Tibial artery (tissue), 4 donors: ENCODE data around the gene MED9.

Experiments used
- DNase-seq, 2 donors: peaks; one replicate each; pipeline ENCODE4 v3.0.0-alpha.2; 2019
- H3K27ac ChIP-seq, 2 donors: fragments of 200-600 bp; sonication (generic) in 1 of 2; 1 replicate in 1 of 2; 2 replicates in 1 of 2; pipeline ENCODE4 v1.5.1; 2018 to 2019; ENCODE audit warnings: mild to moderate bottlenecking in 1 of 2
- H3K27me3 ChIP-seq, 2 donors: fragments of 200-600 bp; sonication (generic) in 1 of 2; one replicate each; pipeline versions ENCODE4 v1.5.1 to v1.6.0; 2016 to 2019
- H3K36me3 ChIP-seq, 3 donors: fragments of 200-600 bp; sonication (generic) in 2 of 3; one replicate each; pipeline ENCODE4 v1.5.1; 2016 to 2019; ENCODE audit warnings: mild to moderate bottlenecking in 2 of 3
- H3K4me1 ChIP-seq, 4 donors: fragments of 200-600 bp; sonication (generic) in 2 of 4; 1 replicate in 3 of 4; 2 replicates in 1 of 4; pipeline ENCODE4 v1.5.1; 2016 to 2019
- H3K4me3 ChIP-seq, 2 donors: fragments of 200-600 bp; sonication (generic) in 1 of 2; 1 replicate in 1 of 2; 2 replicates in 1 of 2; pipeline ENCODE4 v1.5.1; 2018 to 2019; ENCODE audit warnings: mild to moderate bottlenecking in 2 of 2
- H3K9me3 ChIP-seq, 3 donors: fragments of 200-600 bp; sonication (generic) in 1 of 3; one replicate each; pipeline ENCODE4 v1.5.1; 2016 to 2019
- intact Hi-C: fragments of 100-400 bp; cut with DNase I; formaldehyde crosslinking; loops from one replicate; pipeline ENCODE4 v1.15.0; 2023; ENCODE audit warnings: low total_unique reads
- TF ChIP-seq, protein P1 (sequence below), 2 experiments: fragments of 200-600 bp in 1 of 2; fragments of 450-650 bp in 1 of 2; IDR thresholded peaks; one replicate each; pipeline ENCODE4 v1.5.1; 2017 to 2019; ENCODE audit warnings: antibody characterized with exemption in 2 of 2, mild to moderate bottlenecking in 1 of 2, moderate library complexity in 1 of 2

MED9 gene

DNA sequence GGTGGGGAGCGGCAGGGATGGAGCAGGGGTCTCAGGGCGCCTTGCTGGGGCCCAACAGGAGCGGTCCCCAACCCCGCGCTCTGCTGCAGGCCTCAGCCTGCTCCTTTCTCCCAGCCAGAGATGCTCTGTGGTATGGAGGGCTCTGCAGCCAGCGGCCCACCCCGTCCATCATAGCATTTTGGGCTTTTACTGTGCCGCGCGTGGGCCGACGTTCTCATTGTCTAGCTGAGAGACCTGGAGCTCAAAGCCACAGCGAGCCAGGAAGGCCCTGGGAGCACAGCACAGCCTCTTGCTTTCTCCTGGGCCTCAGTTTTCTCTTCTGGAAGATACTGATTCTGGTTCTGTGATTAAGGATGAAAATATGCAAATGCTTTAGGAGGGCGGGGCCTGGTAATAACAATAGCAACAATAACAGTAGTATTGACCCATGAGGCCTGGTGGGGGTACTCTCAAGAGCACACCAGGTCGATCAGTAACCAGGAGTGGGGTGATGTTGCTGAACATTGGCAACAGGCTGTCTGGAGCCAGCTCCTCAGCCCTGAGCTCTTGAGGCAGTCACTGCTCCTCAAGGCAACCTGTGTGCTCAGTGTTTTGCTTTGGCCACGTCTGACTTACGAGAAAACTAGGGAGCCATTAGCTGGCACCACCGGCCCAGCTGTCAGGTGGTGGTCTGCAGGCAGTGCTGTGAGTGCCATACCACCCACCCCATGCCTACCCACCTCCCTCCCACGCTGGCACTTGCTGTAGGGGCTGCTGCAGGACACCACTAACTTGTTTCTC lies 20.5 kb downstream of the MED9 start:
- H3K4me1 ChIP-seq: peaks cover 0 to 35% (median 19%) of the 10 kb centered on the region in 4 donors
- peak overlapping the region in 1 of 2 donors; percentile 76 for H3K27ac ChIP-seq
- no peaks in the 10 kb centered on the region for H3K27me3 ChIP-seq
- peak overlapping the region; percentile 58 to 80 for H3K4me3 ChIP-seq
- intact Hi-C loops: loop anchor here (5.0 kb wide), 2 partner anchors 70 to 95 kb away; partner anchors contain the start of gene PEMT
- peak in 1 of 2 donors; percentile 16 for DNase-seq
- TF ChIP-seq, protein P1, sequence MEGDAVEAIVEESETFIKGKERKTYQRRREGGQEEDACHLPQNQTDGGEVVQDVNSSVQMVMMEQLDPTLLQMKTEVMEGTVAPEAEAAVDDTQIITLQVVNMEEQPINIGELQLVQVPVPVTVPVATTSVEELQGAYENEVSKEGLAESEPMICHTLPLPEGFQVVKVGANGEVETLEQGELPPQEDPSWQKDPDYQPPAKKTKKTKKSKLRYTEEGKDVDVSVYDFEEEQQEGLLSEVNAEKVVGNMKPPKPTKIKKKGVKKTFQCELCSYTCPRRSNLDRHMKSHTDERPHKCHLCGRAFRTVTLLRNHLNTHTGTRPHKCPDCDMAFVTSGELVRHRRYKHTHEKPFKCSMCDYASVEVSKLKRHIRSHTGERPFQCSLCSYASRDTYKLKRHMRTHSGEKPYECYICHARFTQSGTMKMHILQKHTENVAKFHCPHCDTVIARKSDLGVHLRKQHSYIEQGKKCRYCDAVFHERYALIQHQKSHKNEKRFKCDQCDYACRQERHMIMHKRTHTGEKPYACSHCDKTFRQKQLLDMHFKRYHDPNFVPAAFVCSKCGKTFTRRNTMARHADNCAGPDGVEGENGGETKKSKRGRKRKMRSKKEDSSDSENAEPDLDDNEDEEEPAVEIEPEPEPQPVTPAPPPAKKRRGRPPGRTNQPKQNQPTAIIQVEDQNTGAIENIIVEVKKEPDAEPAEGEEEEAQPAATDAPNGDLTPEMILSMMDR (IDR thresholded peaks at IDR 0.05): no peak
- H3K36me3 ChIP-seq: peaks cover 3 to 7% (median 3%) of the 10 kb centered on the region in 3 donors
- H3K9me3 ChIP-seq: no peaks in the 10 kb centered on the region

DNA sequence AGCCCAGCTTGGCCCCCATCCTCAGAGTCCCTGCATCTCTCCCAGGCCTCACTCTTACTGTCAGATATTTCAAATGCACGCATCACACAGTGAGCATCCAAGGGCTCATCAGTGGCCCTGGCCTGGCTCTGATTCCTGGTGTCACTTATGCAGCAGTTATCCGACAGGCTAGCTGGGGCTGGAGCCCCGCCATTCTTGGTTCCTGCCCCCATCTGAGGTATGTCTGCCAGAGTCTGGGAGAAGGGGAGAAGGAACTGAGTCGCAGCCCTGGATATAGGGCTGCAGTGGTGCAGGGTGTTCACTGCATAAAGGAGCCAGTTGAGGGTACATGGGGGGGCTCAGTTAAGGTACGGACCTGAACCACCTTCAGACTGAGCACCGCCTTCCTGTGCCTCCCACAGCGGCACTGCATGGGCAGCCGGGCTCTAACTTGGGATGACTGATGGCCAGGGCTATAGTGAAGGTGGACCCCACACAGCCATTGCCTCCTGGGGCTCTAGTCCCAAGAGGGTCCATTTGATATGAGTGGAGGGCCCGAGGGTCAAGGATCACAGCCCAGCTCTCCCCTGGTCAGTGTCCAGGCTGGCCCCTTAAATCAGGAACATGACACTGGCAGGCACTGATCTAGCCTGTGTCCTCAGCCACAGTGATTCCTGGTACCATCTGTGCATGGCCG lies 21.2 kb downstream of the MED9 start:
- no peaks in the 10 kb centered on the region for H3K9me3 ChIP-seq
- H3K27me3 ChIP-seq: no peaks in the 10 kb centered on the region

DNA sequence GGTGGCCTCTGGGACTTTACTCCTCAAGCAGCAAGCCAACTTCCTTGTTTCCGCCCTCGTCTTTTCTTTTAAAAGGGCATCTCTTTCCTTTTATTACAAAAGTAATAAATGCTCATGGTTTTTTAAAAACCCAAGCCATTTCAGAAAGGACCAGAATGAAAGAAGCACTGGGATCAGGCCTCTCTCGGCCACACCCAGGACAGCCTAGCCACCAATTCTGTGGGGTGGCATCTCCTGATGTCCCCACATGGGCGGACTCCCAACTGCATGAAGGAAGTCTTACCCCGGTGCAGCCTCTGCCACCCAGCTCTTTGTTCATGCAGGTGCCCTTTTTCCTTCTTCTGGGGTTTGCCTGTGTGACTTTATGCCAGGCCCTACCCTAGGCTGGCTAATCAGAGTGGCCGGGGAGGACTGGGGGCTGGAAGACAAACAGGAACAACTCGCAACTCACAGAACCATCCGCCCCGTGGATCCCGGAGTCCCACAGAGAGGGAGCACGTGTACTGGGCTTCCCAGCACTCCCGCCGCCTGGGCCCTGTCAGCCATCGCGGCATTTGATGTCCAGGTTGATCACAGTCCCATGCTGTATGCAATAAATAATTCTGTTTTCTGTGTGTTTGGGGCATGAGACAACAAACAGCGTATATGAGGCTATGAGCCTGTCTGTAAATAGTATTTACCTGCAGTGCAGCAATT lies 22.0 kb downstream of the MED9 start:
- Histone ChIP-seq H3K9me3 (no peaks in the 10 kb centered on the region), H3K4me1 (peaks cover 0 to 33% (median 19%) of the 10 kb centered on the region in 4 donors), H3K27me3 (no peaks in the 10 kb centered on the region), H3K27ac (no peak overlapping the region), H3K36me3 (no peaks in the 10 kb centered on the region), H3K4me3 (no peak overlapping the region)
- TF ChIP-seq, protein P1 (IDR thresholded peaks at IDR 0.05): no peak
- intact Hi-C loops: loop anchor here (2.0 to 5.0 kb wide), 3 partner anchors 69 to 142 kb away; partner anchors contain the start of gene PEMT
- no peak for DNase-seq

More for the DNA sequence above, 21.2 kb downstream of the MED9 start:
- intact Hi-C loops: loop anchor here (2.0 to 5.0 kb wide), 3 partner anchors 69 to 143 kb away; partner anchors contain the start of gene PEMT
- Histone ChIP-seq H3K4me1 (peaks cover 0 to 35% (median 19%) of the 10 kb centered on the region in 4 donors), H3K4me3 (no peak overlapping the region), H3K36me3 (no peaks in the 10 kb centered on the region), H3K27ac (no peak overlapping the region)
- DNase-seq: peak in 1 of 2 donors; percentile 61
- TF ChIP-seq, protein P1 (IDR thresholded peaks at IDR 0.05): no peak

DNA sequence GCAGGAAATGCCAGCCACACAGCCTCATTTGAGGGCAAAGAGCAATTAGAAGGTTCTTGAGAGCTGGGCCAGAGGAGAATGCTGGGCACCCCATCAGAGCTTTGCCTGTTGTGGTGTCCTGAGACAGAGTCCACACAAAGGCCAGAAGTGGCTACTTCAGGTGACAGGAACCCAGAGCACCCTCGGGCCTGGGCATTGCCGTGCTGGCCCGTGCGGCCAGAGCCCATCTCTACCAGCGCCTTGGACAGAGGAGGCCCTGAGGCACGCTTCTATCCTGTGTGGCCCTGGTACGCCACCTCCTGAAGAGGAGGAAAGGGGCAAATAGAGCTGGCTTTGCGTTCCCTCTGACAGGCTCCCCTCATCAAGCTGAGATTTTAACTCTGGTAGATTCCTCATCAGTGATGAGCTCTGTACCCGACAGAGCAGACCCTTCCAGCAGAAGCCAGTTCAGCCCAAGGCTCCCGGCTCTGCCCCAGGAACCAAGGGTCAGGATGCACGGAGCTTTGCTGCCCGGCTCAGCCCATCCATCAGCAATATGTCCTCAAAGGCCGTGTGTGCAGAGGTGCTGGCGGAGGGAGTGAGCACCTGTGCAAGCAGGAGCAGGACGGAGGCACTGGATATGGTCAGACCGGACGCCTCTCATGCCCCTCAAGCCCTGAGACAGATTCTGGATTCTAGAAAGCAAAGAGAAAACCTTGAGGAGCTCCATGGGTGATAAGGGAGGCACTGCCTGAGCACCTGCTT lies 22.8 kb downstream of the MED9 start:
- TF ChIP-seq, protein P1 (IDR thresholded peaks at IDR 0.05): no peak
- H3K27me3 ChIP-seq: no peaks in the 10 kb centered on the region
- DNase-seq: no peak
- H3K4me1 ChIP-seq: peaks cover 0 to 27% (median 18%) of the 10 kb centered on the region in 4 donors
- H3K27ac ChIP-seq: no peak overlapping the region
- H3K36me3 ChIP-seq: no peaks in the 10 kb centered on the region
- intact Hi-C loops: loop anchor here (2.0 to 5.0 kb wide), 3 partner anchors 68 to 141 kb away; partner anchors contain the start of gene PEMT
- H3K9me3 ChIP-seq: no peaks in the 10 kb centered on the region
- no peak overlapping the region for H3K4me3 ChIP-seq
